ENCODE data around the gene SPDYE2B. TPM values are rescaled to one million over a fixed set of nuclear protein-coding genes. Genes with fewer than 3 reads are reported as not detected.
"Not testable (repeated sequence)": the region's sequence is repeated elsewhere in the genome, so short reads cannot be mapped to it uniquely, and the experiment has no call there.

Gene SPDYE2B
- total RNA-seq, 1 experiment from 2014 or later = not detected

- not testable (repeated sequence) for DNase-seq (ENCODE audit: low spot score)
Observed at GRCh38 chr7:102698962-102699750, 49.0 kb downstream of the SPDYE2B start.

Other genes starting within 250 kb of the SPDYE2B start
- gene ORAI2, start 216.7 kb upstream of the SPDYE2B start, total RNA-seq (2014; rRNA removed; shearing (Covaris generic)) = 35.9 and 37.3 TPM in 2 replicates
- 45.7 and 52.7 TPM in 2 replicates for gene ALKBH4, start 185.5 kb upstream of the SPDYE2B start, total RNA-seq (2014; rRNA removed; shearing (Covaris generic))
- gene LRWD1, start 185.3 kb upstream of the SPDYE2B start, total RNA-seq (2014; rRNA removed; shearing (Covaris generic)) = 30.6 and 42.1 TPM in 2 replicates
- 42.0 and 53.2 TPM in 2 replicates for gene POLR2J, start 171.4 kb upstream of the SPDYE2B start, total RNA-seq (2014; rRNA removed; shearing (Covaris generic))
- gene RASA4B, start 132.5 kb upstream of the SPDYE2B start, total RNA-seq (2014; rRNA removed; shearing (Covaris generic)) = 0.83 and 2.6 TPM in 2 replicates
- 0.15 TPM in 1 of 2 replicates, not detected in the other for gene UPK3BL2, start 106.6 kb upstream of the SPDYE2B start, total RNA-seq (2014; rRNA removed; shearing (Covaris generic))
- gene SPDYE2, start 99.1 kb upstream of the SPDYE2B start, total RNA-seq (2014; rRNA removed; shearing (Covaris generic)) = not detected in 2 replicates
- gene POLR2J3, start 77.7 kb upstream of the SPDYE2B start, total RNA-seq (2014; rRNA removed; shearing (Covaris generic)) = 4.9 and 11.9 TPM in 2 replicates
- gene RASA4, start 33.6 kb upstream of the SPDYE2B start, total RNA-seq (2014; rRNA removed; shearing (Covaris generic)) = 3.4 and 10.3 TPM in 2 replicates
- 0.27 and 7.2 TPM in 2 replicates for gene UPK3BL1, start 7.5 kb upstream of the SPDYE2B start, total RNA-seq (2014; rRNA removed; shearing (Covaris generic))
- gene POLR2J2, start 21.3 kb downstream of the SPDYE2B start, total RNA-seq (2014; rRNA removed; shearing (Covaris generic)) = 0.15 TPM in 1 of 2 replicates, not detected in the other
- 7.3 TPM in 2 replicates for gene FAM185A, start 98.7 kb downstream of the SPDYE2B start, total RNA-seq (2014; rRNA removed; shearing (Covaris generic))